A549 (cell line): Measurements from ENCODE around the gene RAB20. TPM values are rescaled to one million over a fixed set of nuclear protein-coding genes. Genes with fewer than 3 reads are reported as not detected.

ENCODE experiments used
- ATAC-seq, 2 experiments: fragments of 200-7000 bp in 1 of 2; fragments of >200 bp in 1 of 2; cut with Nextera tagmentation in 1 of 2; cut with Tn5 transposase in 1 of 2; 3 replicates each; pipeline versions ENCODE4 v1.8.0 to v1.9.1; 2018 to 2020; ENCODE audit warnings: mild to moderate bottlenecking in 1 of 2, moderate library complexity in 1 of 2
- CTCF ChIA-PET: fragments of 300-600 bp; sonication (Branson Sonifier 250); formaldehyde crosslinking; extraction: SDS; loops from one replicate; lab custom pipeline; 2021; ENCODE audit warnings: antibody characterized with exemption, inconsistent platforms; lab: Yijun Ruan, JAX
- POLR2A ChIA-PET: fragments of 350-600 bp; formaldehyde crosslinking; extraction: SDS; loops from one replicate; lab custom pipeline; 2021; ENCODE audit warnings: antibody characterized with exemption, inconsistent platforms; lab: Yijun Ruan, JAX
- DNase-seq, 2 experiments: peaks; one replicate each; pipeline versions ENCODE4 v3.0.0 to v3.0.0-alpha.2; 2011 to 2016; ENCODE audit warnings: low read depth in 1 of 2, low spot score in 1 of 2
- FAIRE-seq: peaks from 2 replicates; lab custom pipeline; 2011; peaks lifted over from hg19 to GRCh38; lab: Jason Lieb, UNC
- H3K27ac ChIP-seq, 2 experiments: fragments of >200 bp; sonication (Bioruptor Twin); formaldehyde crosslinking; 3 replicates each; pipeline ENCODE4 v1.5.1; 2016 to 2017
- H3K4me1 ChIP-seq: fragments of >200 bp; sonication (Bioruptor Twin); formaldehyde crosslinking; 3 replicates; pipeline ENCODE4 v1.6.1; 2016
- H3K4me2 ChIP-seq: fragments of >200 bp; sonication (Bioruptor Twin); formaldehyde crosslinking; 3 replicates; pipeline ENCODE4 v1.6.1; 2016
- H3K4me3 ChIP-seq: fragments of >200 bp; sonication (Bioruptor Twin); formaldehyde crosslinking; 3 replicates; pipeline ENCODE4 v1.5.1; 2016
- H3K9me3 ChIP-seq: fragments of >200 bp; sonication (Bioruptor Twin); formaldehyde crosslinking; 3 replicates; pipeline ENCODE4 v1.6.1; 2016
- ATOH8 ChIP-seq: fragments of 250-450 bp; sonication (Bioruptor Pico); IDR thresholded peaks from 2 replicates; pipeline ENCODE4 v1.5.0; 2020; ENCODE audit warnings: low read depth, mild to moderate bottlenecking, moderate library complexity
- CEBPB ChIP-seq, 2 experiments: fragments of >200 bp in 1 of 2; sonication (Bioruptor Twin) in 1 of 2; formaldehyde crosslinking in 1 of 2; IDR thresholded peaks; 2 replicates each; pipeline ENCODE4 v1.6.1; 2012 to 2016
- CHD2 ChIP-seq: fragments of 150-350 bp; IDR thresholded peaks from 2 replicates; pipeline ENCODE4 v1.6.1; 2014; ENCODE audit warnings: low read length; ENCODE audit not compliant: partially characterized antibody
- CHD4 ChIP-seq: fragments of 200-600 bp; sonication (generic); IDR thresholded peaks from 2 replicates; pipeline ENCODE4 v1.6.1; 2016; ENCODE audit warnings: antibody characterized with exemption, mild to moderate bottlenecking, borderline replicate concordance
- EHF ChIP-seq: fragments of 250-450 bp; sonication (Bioruptor Pico); IDR thresholded peaks from 2 replicates; pipeline ENCODE4 v1.5.0; 2020; ENCODE audit warnings: mild to moderate bottlenecking
- FOSB ChIP-seq: fragments of 250-450 bp; sonication (Bioruptor Pico); IDR thresholded peaks from 2 replicates; pipeline ENCODE4 v1.5.0; 2020; ENCODE audit warnings: mild to moderate bottlenecking, moderate library complexity
- FOSL2 ChIP-seq, 2 experiments: fragments of 450-650 bp in 1 of 2; fragments of >200 bp in 1 of 2; sonication (Bioruptor Twin) in 1 of 2; formaldehyde crosslinking; IDR thresholded peaks; 2 replicates each; pipeline versions ENCODE4 v1.5.0 to v1.6.1; 2016 to 2020; ENCODE audit warnings: mild to moderate bottlenecking in 1 of 2, moderate library complexity in 1 of 2
- FOXS1 ChIP-seq: fragments of 250-450 bp; sonication (Bioruptor Pico); IDR thresholded peaks from 2 replicates; pipeline ENCODE4 v1.5.0; 2020; ENCODE audit warnings: mild to moderate bottlenecking, moderate library complexity
- GATA3 ChIP-seq: IDR thresholded peaks from 2 replicates; pipeline ENCODE4 v1.6.1; 2012; ENCODE audit warnings: borderline replicate concordance
- HDAC2 ChIP-seq: fragments of 200-600 bp; sonication (generic); IDR thresholded peaks from 2 replicates; pipeline ENCODE4 v1.6.1; 2016
- HEYL ChIP-seq: fragments of 250-450 bp; sonication (Bioruptor Pico); IDR thresholded peaks from 2 replicates; pipeline ENCODE4 v1.8.0; 2021; ENCODE audit warnings: mild to moderate bottlenecking, moderate library complexity
- HMGXB4 ChIP-seq: fragments of 250-450 bp; sonication (Bioruptor Pico); IDR thresholded peaks from 2 replicates; pipeline ENCODE4 v1.5.0; 2021; ENCODE audit warnings: mild to moderate bottlenecking, moderate library complexity, borderline replicate concordance
- HOXA7 ChIP-seq: fragments of 250-450 bp; sonication (Bioruptor Pico); IDR thresholded peaks from 2 replicates; pipeline ENCODE4 v1.5.0; 2020; ENCODE audit warnings: mild to moderate bottlenecking, moderate library complexity
- JUNB ChIP-seq: fragments of >200 bp; sonication (Bioruptor Twin); formaldehyde crosslinking; IDR thresholded peaks from 2 replicates; pipeline ENCODE4 v1.6.1; 2016
- KDM1A ChIP-seq: fragments of 200-600 bp; sonication (generic); IDR thresholded peaks from 2 replicates; pipeline ENCODE4 v1.6.1; 2016; ENCODE audit warnings: low read depth, mild to moderate bottlenecking
- MAFK ChIP-seq: fragments of 450-650 bp; IDR thresholded peaks from 2 replicates; pipeline ENCODE4 v1.6.1; 2014; ENCODE audit not compliant: partially characterized antibody
- NPAS2 ChIP-seq: fragments of 250-450 bp; sonication (Bioruptor Pico); IDR thresholded peaks from 2 replicates; pipeline ENCODE4 v1.8.0; 2022; ENCODE audit warnings: mild to moderate bottlenecking, moderate library complexity, borderline replicate concordance
- NR3C1 ChIP-seq: fragments of >200 bp; sonication (Bioruptor Twin); formaldehyde crosslinking; IDR thresholded peaks from 3 replicates; pipeline ENCODE4 v1.6.1; 2017
- PBX3 ChIP-seq: IDR thresholded peaks from 2 replicates; pipeline ENCODE4 v1.6.1; 2012
- PHF8 ChIP-seq: fragments of 200-600 bp; sonication (generic); IDR thresholded peaks from 2 replicates; pipeline ENCODE4 v1.6.1; 2016; ENCODE audit warnings: low read depth, mild to moderate bottlenecking, antibody characterized with exemption, moderate library complexity, borderline replicate concordance
- POLR2A ChIP-seq: IDR thresholded peaks from 2 replicates; pipeline ENCODE4 v1.6.1; 2012; ENCODE audit warnings: mild to moderate bottlenecking, low read length
- POLR2AphosphoS2 ChIP-seq: conservative IDR thresholded peaks from 2 replicates; pipeline ENCODE4 v1.6.1; 2012; ENCODE audit warnings: low read length, improper control_type of control experiment, inconsistent platforms
- RAD21 ChIP-seq, 2 experiments: fragments of >200 bp in 1 of 2; sonication (Bioruptor Twin) in 1 of 2; formaldehyde crosslinking in 1 of 2; IDR thresholded peaks in 1 of 2; conservative IDR thresholded peaks in 1 of 2; 2 replicates in 1 of 2; 3 replicates in 1 of 2; pipeline ENCODE4 v1.6.1; 2012 to 2018; ENCODE audit warnings: inconsistent platforms in 1 of 2
- RFX5 ChIP-seq: fragments of 450-650 bp; IDR thresholded peaks from 2 replicates; pipeline ENCODE4 v1.7.1; 2014; ENCODE audit warnings: antibody characterized with exemption, mild to moderate bottlenecking, moderate library complexity
- SMC3 ChIP-seq: fragments of >200 bp; sonication (Bioruptor Twin); formaldehyde crosslinking; IDR thresholded peaks from 3 replicates; pipeline ENCODE4 v1.6.1; 2018; ENCODE audit warnings: inconsistent platforms
- SREBF2 ChIP-seq: fragments of 450-650 bp; IDR thresholded peaks from 2 replicates; pipeline ENCODE4 v1.6.1; 2014; ENCODE audit warnings: mild to moderate bottlenecking, moderate library complexity
- TFCP2L1 ChIP-seq: fragments of 250-450 bp; sonication (Bioruptor Pico); IDR thresholded peaks from 2 replicates; pipeline ENCODE4 v1.5.0; 2021; ENCODE audit warnings: mild to moderate bottlenecking
- TP53 ChIP-seq: fragments of 250-450 bp; sonication (Bioruptor Pico); IDR thresholded peaks from 2 replicates; pipeline ENCODE4 v1.5.0; 2021; ENCODE audit warnings: mild to moderate bottlenecking, moderate library complexity
- ZSCAN20 ChIP-seq: fragments of 250-450 bp; sonication (Bioruptor Pico); IDR thresholded peaks from 2 replicates; pipeline ENCODE4 v1.8.0; 2022; ENCODE audit warnings: mild to moderate bottlenecking, moderate library complexity
- whole genome bisulfite sequencing: methylation state at CpG from one replicate; pipeline ENCODE4 v1.1.6; 2017; ENCODE audit errors: missing lambda C conversion rate; 5-methylcytosine and 5-hydroxymethylcytosine counted together
- polyA plus RNA-seq, 4 experiments: library from polyadenylated mRNA; depleted of rRNA in 3 of 4; stranded (reverse); fragments of >200 nt; fragmentation: RNase III in 1 of 4; extraction: RNeasy Plus Mini Kit Qiagen cat#74134 plus additional on column Dnase treatment in 1 of 4; gene quantifications; 2 replicates in 3 of 4; 3 replicates in 1 of 4; pipeline ENCODE4 v1.2.3, GENCODE V29; 2011 to 2017

The RAB20 gene
- polyA plus RNA-seq, 2 of the 4 experiments (the other 2 are of a cell fraction), result 1.0 to 1.5 TPM

GRCh38 chr13:110539894-110540293, 21.6 kb downstream of the RAB20 start:
- H3K4me1 ChIP-seq, result no peaks in the 10 kb centered on the region
- H3K9me3 ChIP-seq, result peaks cover 8% of the 10 kb centered on the region; the same call in 2 of the 3 replicates
- FAIRE-seq (no peak), DNase-seq (no peak), ATAC-seq (no peak)
- TF ChIP-seq GATA3, result no peak
- no peak for TF ChIP-seq PBX3
- 70% methylated on average over 5 of the region's 5 CpGs for WGBS
- ChIA-PET POLR2A (no interaction called here), CTCF (interaction anchor here (1.5 kb wide), 1 partner anchor 19 kb away, joined by 5 read pairs; no protein-coding TSS in a partner anchor)
- no peak overlapping the region for H3K4me3 ChIP-seq
- H3K27ac ChIP-seq, result no peak overlapping the region
- no peak overlapping the region for H3K4me2 ChIP-seq

GRCh38 chr13:110538632-110539031, 22.9 kb downstream of the RAB20 start:
- no peak overlapping the region for H3K27ac ChIP-seq
- POLR2A ChIA-PET, result interaction anchor here (0.7 kb wide), 1 partner anchor 77 kb away, joined by 5 read pairs; the partner anchor contains the start of gene NAXD
- ATAC-seq (no peak), FAIRE-seq (no peak)
- H3K4me2 ChIP-seq, result no peak overlapping the region
- H3K9me3 ChIP-seq, result no peaks in the 10 kb centered on the region
- H3K4me1 ChIP-seq, result no peaks in the 10 kb centered on the region
- H3K4me3 ChIP-seq, result no peak overlapping the region
- TF ChIP-seq FOXS1 (CRISPR knock-in tag) (no peak), HEYL (CRISPR knock-in tag) (no peak), PBX3 (no peak), MAFK (no peak), POLR2A (no peak), FOSL2 (IDR thresholded peaks at IDR 0.05) (no peak), FOSL2 (CRISPR knock-in tag; IDR thresholded peaks at IDR 0.05) (no peak), CEBPB (IDR thresholded peaks at IDR 0.05) (no peak), CHD4 (no peak), RFX5 (no peak), CHD2 (no peak), NR3C1 (no peak), FOSB (no peak), TFCP2L1 (CRISPR knock-in tag) (no peak), HOXA7 (CRISPR knock-in tag) (no peak), NPAS2 (CRISPR knock-in tag) (no peak), HMGXB4 (CRISPR knock-in tag) (no peak)
- TF ChIP-seq, all 56 proteins: peak for 0
- WGBS, result 74% methylated on average over 5 of the region's 5 CpGs
- no peak for DNase-seq
- CTCF ChIA-PET, result interaction anchor here (1.5 kb wide), 2 partner anchors 12 to 18 kb away, joined by 3 to 5 read pairs; no protein-coding TSS in a partner anchor

- ChIA-PET CTCF (interaction anchor here (1.1 kb wide), 1 partner anchor 14 kb away, joined by 3 read pairs; no protein-coding TSS in a partner anchor), POLR2A (interaction anchor here (0.6 kb wide), 1 partner anchor 116 kb away, joined by 3 read pairs; no protein-coding TSS in a partner anchor)
- Histone ChIP-seq H3K27ac (no peak overlapping the region), H3K4me2 (no peak overlapping the region), H3K4me1 (no peaks in the 10 kb centered on the region), H3K4me3 (no peak overlapping the region), H3K9me3 (no peaks in the 10 kb centered on the region)
- FAIRE-seq (no peak), DNase-seq (no peak), ATAC-seq (no peak)
- WGBS, result 83% methylated on average over 12 of the region's 18 CpGs
- TF ChIP-seq KDM1A (no peak), HOXA7 (CRISPR knock-in tag) (no peak), EHF (CRISPR knock-in tag) (no peak), ZSCAN20 (CRISPR knock-in tag) (no peak), HDAC2 (no peak), RAD21 (conservative IDR thresholded peaks at IDR 0.05 in 1 of 2, IDR thresholded peaks at IDR 0.05 in 1 of 2) (no peak), POLR2AphosphoS2 (no peak), PHF8 (no peak), TP53 (CRISPR knock-in tag) (no peak), JUNB (no peak), ATOH8 (CRISPR knock-in tag) (no peak), CHD2 (no peak), POLR2A (no peak), GATA3 (no peak), TFCP2L1 (CRISPR knock-in tag) (no peak), NPAS2 (CRISPR knock-in tag) (no peak), SREBF2 (no peak), SMC3 (no peak)
These were observed 25.4 kb downstream of the RAB20 start for GRCh38 chr13:110536006-110536693.
